Endothelial cell of umbilical vein (primary cell): ENCODE measurements around the gene ANKH. TPM values are rescaled to one million over a fixed set of nuclear protein-coding genes. Genes with fewer than 3 reads are reported as not detected.

Experiments
- BruUV-seq: library from RNA; stranded (reverse); fragments of 400-500 nt; replicated peaks from 2 replicates; lab custom pipeline; 2021; lab: Mats Ljungman, UMichigan
- CTCF ChIA-PET: fragments of 300-600, 350-600 bp; sonication (Branson Sonifier 250); formaldehyde crosslinking; loops from one replicate; lab custom pipeline; 2021; ENCODE audit warnings: antibody characterized with exemption, inconsistent platforms; lab: Charles Lee
- POLR2A ChIA-PET: fragments of 300-600, 350-600 bp; sonication (Branson Sonifier 250); formaldehyde crosslinking; loops from one replicate; lab custom pipeline; 2021; ENCODE audit warnings: antibody characterized with exemption, inconsistent platforms; lab: Charles Lee
- DNase-seq: peaks from one replicate; pipeline ENCODE4 v3.0.0-alpha.2; 2011; ENCODE audit warnings: low read depth, low spot score
- FAIRE-seq: peaks from 2 replicates; lab custom pipeline; 2011; peaks lifted over from hg19 to GRCh38; lab: Jason Lieb, UNC
- H2AFZ ChIP-seq: 2 replicates; pipeline ENCODE4 v1.6.0; 2012; ENCODE audit warnings: low read depth, low read length, control low read depth, inconsistent platforms
- H3K27ac ChIP-seq: 2 replicates; pipeline ENCODE4 v1.5.1; 2011; ENCODE audit warnings: low read depth, mild to moderate bottlenecking, control low read depth, low read length, moderate library complexity; ENCODE audit not compliant: insufficient read depth
- H3K27me3 ChIP-seq, 2 experiments: 2 replicates each; pipeline versions ENCODE4 v1.6.0 to v1.6.1; 2011; ENCODE audit warnings: low read length in 2 of 2, mixed read lengths in 1 of 2; ENCODE audit not compliant: control insufficient read depth in 2 of 2, insufficient read depth in 2 of 2
- H3K36me3 ChIP-seq, 2 experiments: 2 replicates in 1 of 2; 3 replicates in 1 of 2; pipeline ENCODE4 v1.5.1; 2011; ENCODE audit warnings: low read length in 2 of 2, mild to moderate bottlenecking in 1 of 2, moderate library complexity in 1 of 2; ENCODE audit not compliant: control insufficient read depth in 2 of 2, insufficient read depth in 2 of 2; ENCODE audit errors: extremely low read depth in 1 of 2
- H3K4me1 ChIP-seq: 3 replicates; pipeline ENCODE4 v1.5.1; 2011; ENCODE audit warnings: mild to moderate bottlenecking, low read length; ENCODE audit not compliant: control insufficient read depth, insufficient read depth; ENCODE audit errors: extremely low read depth
- H3K4me2 ChIP-seq: 2 replicates; pipeline ENCODE4 v1.6.1; 2011; ENCODE audit warnings: low read length, control low read depth, mixed read lengths; ENCODE audit not compliant: insufficient read depth
- H3K4me3 ChIP-seq, 3 experiments: fragments of 200-600 bp in 1 of 3; sonication (generic), shearing (Covaris generic) in 1 of 3; replicated peaks in 1 of 3; 2 replicates each; pipeline ENCODE4 v1.5.1; 2011 to 2016; ENCODE audit warnings: control low read depth in 3 of 3, low read length in 3 of 3, mild to moderate bottlenecking in 2 of 3, inconsistent platforms in 1 of 3, low read depth in 1 of 3, moderate library complexity in 1 of 3; ENCODE audit not compliant: insufficient read depth in 1 of 3
- H3K79me2 ChIP-seq: 2 replicates; pipeline ENCODE4 v1.6.0; 2012; ENCODE audit warnings: low read length, inconsistent platforms; ENCODE audit not compliant: control insufficient read depth, insufficient read depth
- H3K9ac ChIP-seq: replicated peaks from 2 replicates; pipeline ENCODE3; 2011; ENCODE audit warnings: low read length, control low read depth; ENCODE audit not compliant: insufficient read depth; ENCODE audit errors: extremely low read depth
- H3K9me1 ChIP-seq: replicated peaks from 3 replicates; pipeline ENCODE4 v1.6.0; 2011; ENCODE audit warnings: mild to moderate bottlenecking, low read length; ENCODE audit not compliant: control insufficient read depth, insufficient read depth; ENCODE audit errors: extremely low read depth
- H3K9me3 ChIP-seq: replicated peaks from 2 replicates; pipeline ENCODE4 v1.5.1; 2012; ENCODE audit warnings: low read length, inconsistent platforms; ENCODE audit not compliant: control insufficient read depth, insufficient read depth
- H4K20me1 ChIP-seq: replicated peaks from 2 replicates; pipeline ENCODE3; 2011; ENCODE audit warnings: mild to moderate bottlenecking, low read length; ENCODE audit not compliant: control insufficient read depth, insufficient read depth; ENCODE audit errors: extremely low read depth
- EZH2 ChIP-seq: IDR thresholded peaks from 2 replicates; pipeline ENCODE4 v1.6.1; 2012; ENCODE audit warnings: borderline replicate concordance, low read depth, mild to moderate bottlenecking, moderate library complexity, low read length, inconsistent platforms; ENCODE audit not compliant: severe bottlenecking
- FOS ChIP-seq: IDR thresholded peaks from 2 replicates; pipeline ENCODE4 v1.6.1; 2011; ENCODE audit warnings: mild to moderate bottlenecking, low read length, moderate library complexity, borderline replicate concordance; ENCODE audit not compliant: insufficient read depth
- GATA2 ChIP-seq: IDR thresholded peaks from 2 replicates; pipeline ENCODE4 v1.7.0; 2011; ENCODE audit warnings: low read depth, mild to moderate bottlenecking, moderate library complexity, mixed read lengths, low read length; ENCODE audit not compliant: insufficient read length, insufficient read depth
- JUN ChIP-seq: IDR thresholded peaks from 2 replicates; pipeline ENCODE4 v1.6.1; 2011; ENCODE audit warnings: borderline replicate concordance, low read depth; ENCODE audit not compliant: insufficient read length, insufficient read depth
- MYC ChIP-seq: IDR thresholded peaks from one replicate; pipeline ENCODE4 v1.6.1; 2011; ENCODE audit warnings: mild to moderate bottlenecking, low read depth, low read length
- POLR2A ChIP-seq: IDR thresholded peaks from 2 replicates; pipeline ENCODE4 v1.6.1; 2012; ENCODE audit warnings: low read depth, mild to moderate bottlenecking, control low read depth, low read length
- POLR2AphosphoS5 ChIP-seq: IDR thresholded peaks from 2 replicates; pipeline ENCODE4 v1.6.1; 2012; ENCODE audit warnings: low read depth, mild to moderate bottlenecking, control low read depth, low read length, moderate library complexity; ENCODE audit not compliant: insufficient read depth
- dilution Hi-C: fragments of 300-500 bp; cut with MboI; formaldehyde crosslinking; loops from one replicate; pipeline ENCODE4 v1.15.0; 2019; ENCODE audit warnings: low sequenced_read_pairs; ENCODE audit not compliant: extremely low pct_ligation_motif_present
- intact Hi-C: fragments of 100-400 bp; cut with micrococcal nuclease; formaldehyde crosslinking; loops from one replicate; pipeline ENCODE4 v1.10.0; 2022
- polyA plus RNA-seq, 4 experiments: library from polyadenylated mRNA; depleted of rRNA in 3 of 4; stranded (reverse) in 3 of 4; unstranded in 1 of 4; fragments of >200 nt; gene quantifications; 2 replicates each; pipeline versions ENCODE4 v1.2.1 to v1.2.3, GENCODE V29; 2011 to 2012; ENCODE audit warnings: missing spikeins in 1 of 4
- total RNA-seq: library from RNA; stranded (reverse); gene quantifications from 2 replicates; pipeline ENCODE4 v1.2.3, GENCODE V29; 2021
- TF ChIP-seq, protein P1 (sequence below): IDR thresholded peaks from 2 replicates; pipeline ENCODE4 v1.6.1; 2011; ENCODE audit not compliant: insufficient read depth, insufficient read length
- TF ChIP-seq, protein P2 (sequence below), 2 donors: IDR thresholded peaks; 1 replicate in 1 of 2; 2 replicates in 1 of 2; pipeline ENCODE4 v1.5.1; 2011; ENCODE audit warnings: low read length in 2 of 2, mild to moderate bottlenecking in 2 of 2, moderate library complexity in 2 of 2, control low read depth in 1 of 2, inconsistent platforms in 1 of 2, low read depth in 1 of 2; ENCODE audit not compliant: insufficient read depth in 1 of 2; ENCODE audit errors: extremely low read depth in 1 of 2

Gene ANKH
- total and polyA plus RNA-seq, 2 donors (not counting 3 experiments of a cell fraction or from before 2014, with no cell fraction given) = 12.7 to 31.4 TPM

DNA sequence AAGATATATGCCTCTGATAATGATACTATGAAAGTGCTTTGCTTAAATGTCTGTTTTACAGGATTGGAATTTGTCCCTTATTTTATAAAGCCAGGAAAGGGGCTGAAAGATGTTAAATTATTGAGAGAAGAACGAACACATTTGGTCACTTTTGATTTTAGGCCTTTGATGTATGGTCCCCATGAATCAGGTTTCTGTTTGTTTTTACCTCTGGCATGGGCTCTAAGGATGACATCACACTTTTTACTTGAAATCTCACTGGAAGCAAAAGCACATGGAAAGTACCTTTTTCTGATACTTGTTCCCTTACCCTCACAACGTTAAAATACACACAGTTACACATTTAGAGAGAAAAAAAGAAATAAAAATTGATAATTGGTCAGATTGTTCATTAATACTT is 200.2 kb downstream of the ANKH start:
- Histone ChIP-seq H3K4me1 (peaks cover 11% of the 10 kb centered on the region), H3K9me3 (no peaks in the 10 kb centered on the region), H4K20me1 (peaks cover 3% of the 10 kb centered on the region), H2AFZ (no peak overlapping the region), H3K79me2 (peaks cover 92% of the 10 kb centered on the region), H3K9me1 (no peaks in the 10 kb centered on the region), H3K9ac (no peak overlapping the region), H3K4me3 (no peak overlapping the region), H3K4me2 (no peak overlapping the region), H3K27ac (no peak overlapping the region), H3K36me3 (peaks cover 0 to 3% of the 10 kb centered on the region in 2 experiments), H3K27me3 (no peaks in the 10 kb centered on the region)
- intact Hi-C loops = no loop called here
- peak; percentile 23 for DNase-seq
- FAIRE-seq = no peak
- dilution Hi-C loops = no loop called here
- no peak for TF ChIP-seq MYC
- TF ChIP-seq, protein P1, sequence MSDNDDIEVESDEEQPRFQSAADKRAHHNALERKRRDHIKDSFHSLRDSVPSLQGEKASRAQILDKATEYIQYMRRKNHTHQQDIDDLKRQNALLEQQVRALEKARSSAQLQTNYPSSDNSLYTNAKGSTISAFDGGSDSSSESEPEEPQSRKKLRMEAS = no peak
- TF ChIP-seq EZH2 = no peak
- no peak for TF ChIP-seq FOS
- TF ChIP-seq, protein P2, sequence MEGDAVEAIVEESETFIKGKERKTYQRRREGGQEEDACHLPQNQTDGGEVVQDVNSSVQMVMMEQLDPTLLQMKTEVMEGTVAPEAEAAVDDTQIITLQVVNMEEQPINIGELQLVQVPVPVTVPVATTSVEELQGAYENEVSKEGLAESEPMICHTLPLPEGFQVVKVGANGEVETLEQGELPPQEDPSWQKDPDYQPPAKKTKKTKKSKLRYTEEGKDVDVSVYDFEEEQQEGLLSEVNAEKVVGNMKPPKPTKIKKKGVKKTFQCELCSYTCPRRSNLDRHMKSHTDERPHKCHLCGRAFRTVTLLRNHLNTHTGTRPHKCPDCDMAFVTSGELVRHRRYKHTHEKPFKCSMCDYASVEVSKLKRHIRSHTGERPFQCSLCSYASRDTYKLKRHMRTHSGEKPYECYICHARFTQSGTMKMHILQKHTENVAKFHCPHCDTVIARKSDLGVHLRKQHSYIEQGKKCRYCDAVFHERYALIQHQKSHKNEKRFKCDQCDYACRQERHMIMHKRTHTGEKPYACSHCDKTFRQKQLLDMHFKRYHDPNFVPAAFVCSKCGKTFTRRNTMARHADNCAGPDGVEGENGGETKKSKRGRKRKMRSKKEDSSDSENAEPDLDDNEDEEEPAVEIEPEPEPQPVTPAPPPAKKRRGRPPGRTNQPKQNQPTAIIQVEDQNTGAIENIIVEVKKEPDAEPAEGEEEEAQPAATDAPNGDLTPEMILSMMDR (IDR thresholded peaks at IDR 0.05; ENCODE audit: extremely low read depth in 1 of 2, insufficient read depth in 1 of 2, low read depth in 1 of 2, low read length in 2 of 2) = no peak
- TF ChIP-seq POLR2AphosphoS5 = no peak
- TF ChIP-seq JUN = no peak
- no peak for TF ChIP-seq POLR2A
- TF ChIP-seq GATA2 = no peak
- POLR2A ChIA-PET = no interaction called here
- CTCF ChIA-PET = interaction anchor here (6.4 kb wide), 1 partner anchor 14 kb away, joined by 38 read pairs; no protein-coding TSS in a partner anchor
- BruUV-seq = no TSS peak
